ENCODE data around the gene PDGFRA.
A peak's percentile ranks its signal among the peaks of the same experiment; 100 is the strongest.

PDGFRA gene

DNA sequence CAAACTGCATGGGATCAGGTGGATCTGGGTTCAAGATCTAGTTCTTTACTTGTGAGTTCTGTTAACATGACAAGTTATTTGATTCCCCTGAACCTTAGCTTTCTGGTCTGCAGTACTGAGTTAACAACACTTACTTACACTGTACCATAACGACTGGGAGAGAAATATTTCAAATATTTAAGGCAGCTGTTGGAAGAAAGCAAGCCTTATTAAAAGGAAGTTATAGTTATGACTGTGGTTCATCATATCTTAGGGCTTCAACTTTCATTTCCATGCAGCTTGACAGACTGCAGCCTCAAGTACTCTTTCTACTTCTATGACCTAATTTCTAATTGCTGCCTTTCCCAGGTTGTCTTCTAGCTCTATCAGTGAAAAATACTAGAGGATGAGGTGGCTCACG is 40.0 kb upstream of the PDGFRA start:
- DNase-seq (ENCODE audit: low read depth, low spot score): peak; percentile 49
- CTCF ChIA-PET: interaction anchor here (1.2 to 1.5 kb wide), 3 partner anchors 30 to 259 kb away, joined by 3 to 4 read pairs (median 3); no protein-coding TSS in a partner anchor
- H3K4me3 ChIP-seq (ENCODE audit: low read depth, low read length): no peak overlapping the region
- POLR2A ChIA-PET: no interaction called here
- TF ChIP-seq, protein P1, sequence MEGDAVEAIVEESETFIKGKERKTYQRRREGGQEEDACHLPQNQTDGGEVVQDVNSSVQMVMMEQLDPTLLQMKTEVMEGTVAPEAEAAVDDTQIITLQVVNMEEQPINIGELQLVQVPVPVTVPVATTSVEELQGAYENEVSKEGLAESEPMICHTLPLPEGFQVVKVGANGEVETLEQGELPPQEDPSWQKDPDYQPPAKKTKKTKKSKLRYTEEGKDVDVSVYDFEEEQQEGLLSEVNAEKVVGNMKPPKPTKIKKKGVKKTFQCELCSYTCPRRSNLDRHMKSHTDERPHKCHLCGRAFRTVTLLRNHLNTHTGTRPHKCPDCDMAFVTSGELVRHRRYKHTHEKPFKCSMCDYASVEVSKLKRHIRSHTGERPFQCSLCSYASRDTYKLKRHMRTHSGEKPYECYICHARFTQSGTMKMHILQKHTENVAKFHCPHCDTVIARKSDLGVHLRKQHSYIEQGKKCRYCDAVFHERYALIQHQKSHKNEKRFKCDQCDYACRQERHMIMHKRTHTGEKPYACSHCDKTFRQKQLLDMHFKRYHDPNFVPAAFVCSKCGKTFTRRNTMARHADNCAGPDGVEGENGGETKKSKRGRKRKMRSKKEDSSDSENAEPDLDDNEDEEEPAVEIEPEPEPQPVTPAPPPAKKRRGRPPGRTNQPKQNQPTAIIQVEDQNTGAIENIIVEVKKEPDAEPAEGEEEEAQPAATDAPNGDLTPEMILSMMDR (IDR thresholded peaks at IDR 0.05; ENCODE audit: insufficient read depth, low read length, missing control alignments): no peak

DNA sequence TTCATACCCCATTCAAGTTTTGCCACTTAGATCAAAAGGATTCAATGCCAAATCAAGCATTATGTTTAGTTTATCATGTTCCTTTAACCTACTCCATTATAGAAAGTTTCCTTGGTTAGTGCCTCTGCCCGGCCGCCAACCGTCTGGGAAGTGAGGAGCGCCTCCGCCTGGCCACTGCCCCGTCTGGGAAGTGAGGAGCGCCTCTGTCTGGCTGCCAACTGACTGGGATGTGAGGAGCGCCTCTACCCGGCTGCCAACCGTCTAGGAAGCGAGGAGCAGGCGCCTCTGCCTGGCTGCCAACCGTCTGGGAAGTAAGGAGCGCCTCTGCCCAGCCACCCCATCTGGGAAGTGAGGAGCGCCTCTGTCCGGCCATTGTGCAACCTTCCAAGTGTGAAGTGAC is 36.3 kb upstream of the PDGFRA start:
- DNase-seq (ENCODE audit: low read depth, low spot score): no peak
- TF ChIP-seq, protein P1 (IDR thresholded peaks at IDR 0.05; ENCODE audit: insufficient read depth, low read length, missing control alignments): no peak
- ChIA-PET POLR2A (no interaction called here), CTCF (no interaction called here)
- no peak overlapping the region for H3K4me3 ChIP-seq (ENCODE audit: low read depth, low read length)

DNA sequence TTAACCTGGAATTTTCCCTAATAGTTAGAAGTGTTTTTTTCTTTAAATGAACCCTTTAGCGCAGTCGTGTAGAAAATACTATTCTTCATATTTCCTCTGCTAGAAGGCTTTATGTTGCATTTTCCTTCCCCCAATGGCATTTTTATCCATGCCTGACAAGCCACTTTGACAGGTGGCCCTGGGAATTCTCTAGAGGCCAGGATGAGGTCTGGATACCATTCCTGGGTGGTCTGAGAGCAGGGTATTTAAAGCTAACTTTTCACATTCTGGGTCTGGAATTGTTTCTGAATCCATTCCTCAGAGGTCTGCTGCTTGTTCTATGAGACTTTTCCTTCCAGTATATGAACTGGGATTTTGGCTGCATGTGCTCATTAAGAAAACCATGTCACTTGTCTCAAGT is 31.2 kb upstream of the PDGFRA start:
- TF ChIP-seq, protein P1 (IDR thresholded peaks at IDR 0.05; ENCODE audit: insufficient read depth, low read length, missing control alignments): no peak
- ChIA-PET POLR2A (no interaction called here), CTCF (no interaction called here)
- no peak overlapping the region for H3K4me3 ChIP-seq (ENCODE audit: low read depth, low read length)
- no peak for DNase-seq (ENCODE audit: low read depth, low spot score)

DNA sequence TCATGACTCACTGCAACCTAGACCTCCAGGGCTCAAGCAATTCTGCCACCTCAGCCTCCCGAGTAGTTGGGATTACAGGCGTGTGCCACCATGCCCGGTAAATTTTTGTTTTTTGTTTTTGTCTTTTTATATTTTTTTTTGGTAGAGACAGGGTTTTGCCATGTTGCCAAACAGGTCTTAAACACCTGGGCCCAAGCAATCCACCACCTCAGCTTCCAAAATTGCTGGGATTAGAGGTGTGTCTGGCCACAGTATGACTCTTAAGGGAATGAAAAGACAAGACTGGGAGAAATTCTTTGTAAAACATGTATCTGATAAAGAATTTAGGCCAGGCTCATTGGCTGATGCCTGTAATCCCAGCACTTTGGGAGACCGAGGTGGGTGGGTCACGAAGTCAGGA is 29.2 kb upstream of the PDGFRA start:
- ChIA-PET POLR2A (no interaction called here), CTCF (no interaction called here)
- no peak overlapping the region for H3K4me3 ChIP-seq (ENCODE audit: low read depth, low read length)
- no peak for DNase-seq (ENCODE audit: low read depth, low spot score)
- TF ChIP-seq, protein P1 (IDR thresholded peaks at IDR 0.05; ENCODE audit: insufficient read depth, low read length, missing control alignments): no peak

DNA sequence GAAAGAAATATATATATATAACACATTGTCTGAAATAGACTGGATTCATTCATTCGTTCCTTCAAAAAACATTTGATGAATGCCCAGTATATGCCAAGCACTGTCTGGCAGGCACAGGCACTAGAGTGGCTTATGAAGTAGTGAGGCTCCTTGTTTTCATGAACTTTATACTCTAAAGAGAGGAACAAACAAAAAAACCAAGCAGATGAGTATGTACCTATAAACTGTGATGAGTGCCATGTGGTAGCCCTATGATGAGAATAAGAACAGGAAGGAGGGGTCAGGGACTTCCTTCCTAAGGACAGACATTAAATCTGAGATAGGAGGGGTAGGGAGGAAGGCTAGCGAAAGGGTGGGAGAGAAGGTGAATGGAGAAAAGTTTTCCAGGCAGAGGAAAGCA is 19.5 kb upstream of the PDGFRA start:
- ChIA-PET POLR2A (no interaction called here), CTCF (no interaction called here)
- no peak overlapping the region for H3K4me3 ChIP-seq (ENCODE audit: low read depth, low read length)
- TF ChIP-seq, protein P1 (IDR thresholded peaks at IDR 0.05; ENCODE audit: insufficient read depth, low read length, missing control alignments): no peak
- no peak for DNase-seq (ENCODE audit: low read depth, low spot score)

DNA sequence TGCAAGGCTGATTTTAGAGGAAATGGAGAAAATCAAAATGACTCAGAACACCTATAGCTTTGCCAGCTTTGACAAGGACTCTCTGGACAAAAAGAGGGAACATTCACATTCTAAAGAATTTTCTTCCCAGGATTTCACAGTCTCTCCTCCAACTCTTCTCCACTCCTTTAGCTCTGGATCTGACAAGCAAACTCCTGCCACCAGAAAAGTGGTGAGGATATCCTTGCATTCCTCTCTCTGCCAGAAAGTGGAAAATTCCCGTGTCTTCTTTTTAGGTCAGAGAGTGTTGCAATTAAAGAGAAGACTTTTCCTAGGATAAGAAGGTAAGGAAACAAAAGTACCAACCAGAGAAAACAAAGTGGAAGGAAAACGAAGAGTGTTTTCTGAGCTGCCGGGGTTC is 16.1 kb upstream of the PDGFRA start:
- CTCF ChIA-PET: interaction anchor here (0.9 to 8.7 kb wide), 5 partner anchors 12 to 305 kb away, joined by 3 to 121 read pairs (median 5); partner anchors contain the start of genes GSX2 and PDGFRA

More for the DNA sequence above, 16.1 kb upstream of the PDGFRA start:
- TF ChIP-seq, protein P1 (IDR thresholded peaks at IDR 0.05; ENCODE audit: insufficient read depth, low read length, missing control alignments): no peak
- H3K4me3 ChIP-seq (ENCODE audit: low read depth, low read length): no peak overlapping the region
- DNase-seq (ENCODE audit: low read depth, low spot score): no peak
- POLR2A ChIA-PET: no interaction called here

Data from AG04449 (cell line).